Measurements from ENCODE around the gene SLC5A1. TPM values are rescaled to one million over a fixed set of nuclear protein-coding genes. Genes with fewer than 3 reads are reported as not detected.
A peak's percentile ranks its signal among the peaks of the same experiment; 100 is the strongest.
"Not testable (repeated sequence)": the region's sequence is repeated elsewhere in the genome, so short reads cannot be mapped to it uniquely, and the experiment has no call there.

SLC5A1 gene
- total RNA-seq, 1 experiment from 2014 or later, result not detected

- no peak for DNase-seq (ENCODE audit: low spot score)
Measured at GRCh38 chr22:32083814-32084213, 40.8 kb downstream of the SLC5A1 start.

- no peak for DNase-seq (ENCODE audit: low spot score)
Measured at GRCh38 chr22:32088084-32088483, 45.0 kb downstream of the SLC5A1 start.

- DNase-seq (ENCODE audit: low spot score), result no peak
Measured at GRCh38 chr22:32097018-32097417, 54.0 kb downstream of the SLC5A1 start.

GRCh38 chr22:32097881-32098499, 54.9 kb downstream of the SLC5A1 start:
- DNase-seq (ENCODE audit: low spot score), result no peak

- no peak for DNase-seq (ENCODE audit: low spot score)
Measured at GRCh38 chr22:32100711-32101110, 57.6 kb downstream of the SLC5A1 start.

- DNase-seq (ENCODE audit: low spot score), result no peak
Measured at GRCh38 chr22:32103658-32104315, 60.7 kb downstream of the SLC5A1 start.

GRCh38 chr22:32106930-32107329, 63.9 kb downstream of the SLC5A1 start:
- no peak for DNase-seq (ENCODE audit: low spot score)

GRCh38 chr22:32112380-32112779, 69.3 kb downstream of the SLC5A1 start:
- DNase-seq (ENCODE audit: low spot score), result no peak

GRCh38 chr22:32119568-32120235, 76.6 kb downstream of the SLC5A1 start:
- DNase-seq (ENCODE audit: low spot score), result no peak

GRCh38 chr22:32120603-32121002, 77.5 kb downstream of the SLC5A1 start:
- no peak for DNase-seq (ENCODE audit: low spot score)

GRCh38 chr22:32122899-32123298, 79.8 kb downstream of the SLC5A1 start:
- DNase-seq (ENCODE audit: low spot score), result no peak

GRCh38 chr22:32123657-32124056, 80.6 kb downstream of the SLC5A1 start:
- no peak for DNase-seq (ENCODE audit: low spot score)

- DNase-seq (ENCODE audit: low spot score), result no peak
Measured at GRCh38 chr22:32127904-32128303, 84.8 kb downstream of the SLC5A1 start.

GRCh38 chr22:32130464-32130863, 87.4 kb downstream of the SLC5A1 start:
- no peak for DNase-seq (ENCODE audit: low spot score)

- DNase-seq (ENCODE audit: low spot score), result no peak
Measured at GRCh38 chr22:32132126-32132525, 89.1 kb downstream of the SLC5A1 start.

GRCh38 chr22:32132783-32133182, 89.7 kb downstream of the SLC5A1 start:
- no peak for DNase-seq (ENCODE audit: low spot score)

- DNase-seq (ENCODE audit: low spot score), result not testable (repeated sequence)
Measured at GRCh38 chr22:32134796-32135195, 91.7 kb downstream of the SLC5A1 start.

GRCh38 chr22:32135958-32136357, 92.9 kb downstream of the SLC5A1 start:
- DNase-seq (ENCODE audit: low spot score), result peak; percentile 82

GRCh38 chr22:32136881-32137280, 93.8 kb downstream of the SLC5A1 start:
- DNase-seq (ENCODE audit: low spot score), result not testable (repeated sequence)

GRCh38 chr22:32137731-32138324, 94.8 kb downstream of the SLC5A1 start:
- DNase-seq (ENCODE audit: low spot score), result peak; percentile 77

- not testable (repeated sequence) for DNase-seq (ENCODE audit: low spot score)
Measured at GRCh38 chr22:32138576-32138975, 95.5 kb downstream of the SLC5A1 start.

- not testable (repeated sequence) for DNase-seq (ENCODE audit: low spot score)
Measured at GRCh38 chr22:32140688-32141087, 97.6 kb downstream of the SLC5A1 start.

- DNase-seq (ENCODE audit: low spot score), result no peak
Measured at GRCh38 chr22:32142600-32142999, 99.5 kb downstream of the SLC5A1 start.

All from H4 (cell line).